ENCODE measurements around the gene ADARB2. TPM values are rescaled to one million over a fixed set of nuclear protein-coding genes. Genes with fewer than 3 reads are reported as not detected.

ADARB2 gene
- total and polyA plus RNA-seq, 3 donors from 2014 or later, result 8.5 to 13.0 (median 10.4) TPM

DNA sequence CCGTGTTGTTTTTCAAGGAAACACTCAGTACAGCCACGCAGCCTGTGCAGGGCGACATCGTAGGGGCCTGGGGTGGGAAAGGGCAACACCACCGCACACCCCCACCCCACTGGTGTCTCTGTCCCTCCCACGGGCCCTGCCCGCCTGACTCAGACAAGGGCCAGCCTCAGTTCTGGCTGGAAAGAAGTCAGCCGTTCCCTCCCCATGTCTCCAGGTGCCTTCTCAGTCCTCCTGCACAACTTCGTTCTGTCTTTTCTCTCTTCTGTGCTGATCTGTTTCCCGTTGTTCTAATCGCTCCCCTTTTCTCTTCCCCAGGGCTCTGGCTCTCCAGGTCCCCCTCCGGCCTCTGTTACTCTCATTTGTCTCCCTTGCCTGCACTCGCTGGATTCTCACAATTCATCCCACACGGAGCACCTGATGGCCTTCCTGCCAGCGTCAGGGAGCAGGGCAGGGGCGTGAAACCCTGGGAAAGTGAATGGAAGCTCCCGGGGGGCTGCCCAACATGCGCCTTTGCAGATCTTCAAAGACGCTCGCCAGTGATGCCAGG, 583.4 kb downstream of the ADARB2 start:
- no peaks in the 10 kb centered on the region for H3K36me3 ChIP-seq (ENCODE audit: low read depth, missing control alignments)
- WGBS, 2 donors, result 73 to 80% methylated on average over 20 of the region's 20 CpGs
- H3K27me3 ChIP-seq, result no peaks in the 10 kb centered on the region
- no peak overlapping the region for H3K27ac ChIP-seq
- TF ChIP-seq CTCF (IDR thresholded peaks at IDR 0.05) (no peak), POLR2A (IDR thresholded peaks at IDR 0.05) (no peak)
- no peak overlapping the region for H3K4me3 ChIP-seq
- no peaks in the 10 kb centered on the region for H3K4me1 ChIP-seq
- intact Hi-C loops (cut with DNase I; ENCODE audit: low total_unique reads), result no loop called here
- DNase-seq, result peak; percentile 12
- no peaks in the 10 kb centered on the region for H3K9me3 ChIP-seq

DNA sequence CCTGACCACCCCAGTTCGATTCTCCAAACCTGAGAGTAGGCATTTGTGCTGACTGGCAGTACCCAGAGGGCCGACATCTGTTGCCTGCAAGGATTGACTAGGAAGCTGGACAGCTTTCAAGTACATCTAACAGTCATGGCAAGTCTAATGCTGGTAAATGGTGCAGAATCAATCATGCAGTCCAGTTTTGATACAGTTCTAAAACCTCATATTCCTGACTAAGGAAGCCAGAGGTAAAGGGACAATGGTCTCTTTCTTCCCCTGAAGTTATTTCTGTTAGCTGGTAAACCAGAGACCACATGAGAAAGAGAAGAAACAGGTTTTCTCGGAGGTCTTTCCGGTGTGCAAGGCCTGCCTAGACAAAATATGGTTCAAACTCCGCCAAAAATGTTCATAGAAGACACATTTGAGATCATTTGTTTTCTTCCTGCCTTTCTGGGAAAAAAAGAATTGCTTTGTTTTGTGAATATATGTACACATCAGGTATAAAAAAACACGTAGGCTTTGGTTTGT, 584.0 kb downstream of the ADARB2 start:
- TF ChIP-seq CTCF (IDR thresholded peaks at IDR 0.05), result no peak
- TF ChIP-seq POLR2A (IDR thresholded peaks at IDR 0.05), result no peak
- intact Hi-C loops (cut with DNase I; ENCODE audit: low total_unique reads), result no loop called here
- H3K4me1 ChIP-seq, result no peaks in the 10 kb centered on the region
- H3K27ac ChIP-seq, result no peak overlapping the region
- H3K36me3 ChIP-seq (ENCODE audit: low read depth, missing control alignments), result no peaks in the 10 kb centered on the region
- 89 to 92% methylated on average over 4 to 6 of the region's 6 CpGs for WGBS, 2 donors
- H3K4me3 ChIP-seq, result no peak overlapping the region
- no peaks in the 10 kb centered on the region for H3K9me3 ChIP-seq
- DNase-seq, result no peak
- no peaks in the 10 kb centered on the region for H3K27me3 ChIP-seq

GRCh38 chr10:1152386-1153250, 584.7 kb downstream of the ADARB2 start:
- DNase-seq, result peak; percentile 9
- Histone ChIP-seq H3K9me3 (no peaks in the 10 kb centered on the region), H3K4me1 (no peaks in the 10 kb centered on the region), H3K27ac (no peak overlapping the region), H3K36me3 (ENCODE audit: low read depth, missing control alignments) (no peaks in the 10 kb centered on the region), H3K4me3 (no peak overlapping the region), H3K27me3 (no peaks in the 10 kb centered on the region)
- no peak for TF ChIP-seq POLR2A (IDR thresholded peaks at IDR 0.05)
- TF ChIP-seq CTCF (IDR thresholded peaks at IDR 0.05), result no peak
- intact Hi-C loops (cut with DNase I; ENCODE audit: low total_unique reads), result no loop called here
- 84 to 87% methylated on average over 26 to 32 of the region's 32 CpGs for WGBS, 2 donors

DNA sequence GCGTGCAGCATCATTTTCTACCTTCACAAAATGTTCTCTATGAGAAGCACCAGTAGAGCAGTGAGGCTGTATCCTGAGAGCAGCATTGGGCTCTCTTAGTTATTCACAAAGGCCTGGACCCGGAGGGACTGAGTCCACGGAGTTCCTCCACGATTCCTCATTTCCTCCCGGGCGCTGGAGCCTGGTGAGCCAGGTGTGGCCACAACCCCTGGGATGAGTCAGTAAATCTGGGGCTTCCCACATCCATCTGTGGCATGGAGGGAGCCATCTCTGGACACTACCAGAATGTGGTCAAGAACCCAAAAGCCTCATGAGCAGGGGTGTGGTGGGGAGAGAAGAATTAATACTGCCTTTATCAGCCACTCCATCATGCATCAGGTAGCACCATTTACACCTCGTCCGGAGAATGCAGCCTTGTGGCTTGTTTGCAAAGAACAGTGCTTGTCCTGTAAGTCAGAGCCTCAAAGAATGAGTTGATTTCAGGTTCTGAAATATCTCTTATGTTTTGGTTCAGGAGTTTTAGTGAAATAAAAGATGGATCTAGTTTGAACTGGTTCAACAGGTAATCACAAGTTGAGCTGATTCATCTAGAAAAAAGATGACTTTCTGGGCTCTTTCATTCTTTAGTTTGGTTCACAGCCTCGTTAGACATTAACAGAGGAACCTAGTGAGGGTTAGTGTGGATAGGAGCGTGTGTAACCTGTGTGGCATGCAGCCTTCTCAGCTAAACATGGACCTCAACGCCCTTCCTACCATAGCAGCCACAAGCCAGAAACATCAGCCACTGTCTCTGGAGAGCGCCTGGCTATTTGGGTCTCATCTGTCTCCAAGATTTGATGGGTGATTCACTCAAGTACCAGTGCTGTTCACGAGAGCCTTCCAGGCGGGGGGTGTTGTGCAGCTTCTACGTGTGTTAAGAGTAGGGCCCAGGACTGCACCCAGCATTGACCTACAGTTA, 586.0 kb downstream of the ADARB2 start:
- WGBS, 2 donors, result 92 to 93% methylated on average over 15 of the region's 15 CpGs
- peak; percentile 11 for DNase-seq
- no peak overlapping the region for H3K27ac ChIP-seq
- no peaks in the 10 kb centered on the region for H3K36me3 ChIP-seq (ENCODE audit: low read depth, missing control alignments)
- no peaks in the 10 kb centered on the region for H3K4me1 ChIP-seq
- H3K4me3 ChIP-seq, result no peak overlapping the region
- intact Hi-C loops (cut with DNase I; ENCODE audit: low total_unique reads), result no loop called here
- TF ChIP-seq CTCF (IDR thresholded peaks at IDR 0.05), result no peak
- TF ChIP-seq POLR2A (IDR thresholded peaks at IDR 0.05), result no peak
- H3K27me3 ChIP-seq, result no peaks in the 10 kb centered on the region
- no peaks in the 10 kb centered on the region for H3K9me3 ChIP-seq

Data from testis (tissue), 3 donors.